Limb (tissue), 2 donors: ENCODE data around the gene LSM5.
A peak's percentile ranks its signal among the peaks of the same experiment; 100 is the strongest.
"Not testable (repeated sequence)": the region's sequence is repeated elsewhere in the genome, so short reads cannot be mapped to it uniquely, and the experiment has no call there.

Experiments
- DNase-seq, 2 donors: peaks; one replicate each; pipeline ENCODE4 v3.0.0-alpha.2; 2016; ENCODE audit errors: extremely low spot score in 2 of 2

LSM5 gene

DNA sequence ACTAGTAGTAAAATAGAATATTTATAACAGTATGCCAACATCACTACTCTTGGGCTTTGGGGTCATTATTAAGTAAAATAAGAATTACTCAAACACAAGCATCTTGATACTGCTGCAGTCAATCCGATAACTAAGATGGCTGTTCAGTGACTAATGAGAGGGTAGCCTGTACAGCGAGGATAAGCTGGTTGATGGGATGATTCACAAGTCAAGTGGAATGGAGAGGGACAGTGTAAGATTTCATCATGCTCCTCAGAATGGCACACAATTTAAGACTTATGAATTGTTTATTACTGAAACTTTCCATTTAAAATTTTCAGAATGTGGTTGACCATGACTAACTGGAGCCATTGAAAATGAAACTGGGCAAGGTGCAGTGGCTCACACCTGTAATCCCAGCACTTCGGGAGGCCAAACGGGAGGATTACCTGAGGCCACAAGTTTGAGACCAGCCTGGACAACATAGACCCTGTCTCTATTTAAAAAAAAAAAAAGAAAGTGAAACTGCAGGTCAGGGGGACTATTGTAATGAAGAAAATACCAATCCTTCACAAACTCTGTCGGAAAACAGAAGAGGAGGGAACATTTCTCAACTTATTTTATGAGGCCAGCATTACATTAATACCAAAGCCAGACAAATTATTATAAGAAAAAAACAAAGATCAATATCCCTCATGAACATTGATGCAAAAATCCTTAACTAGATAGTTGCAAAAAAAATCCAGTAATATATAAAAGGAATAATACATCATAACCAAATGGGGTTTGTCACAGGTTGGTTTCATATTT is 16.3 kb upstream of the LSM5 start:
- DNase-seq, result no peak

DNA sequence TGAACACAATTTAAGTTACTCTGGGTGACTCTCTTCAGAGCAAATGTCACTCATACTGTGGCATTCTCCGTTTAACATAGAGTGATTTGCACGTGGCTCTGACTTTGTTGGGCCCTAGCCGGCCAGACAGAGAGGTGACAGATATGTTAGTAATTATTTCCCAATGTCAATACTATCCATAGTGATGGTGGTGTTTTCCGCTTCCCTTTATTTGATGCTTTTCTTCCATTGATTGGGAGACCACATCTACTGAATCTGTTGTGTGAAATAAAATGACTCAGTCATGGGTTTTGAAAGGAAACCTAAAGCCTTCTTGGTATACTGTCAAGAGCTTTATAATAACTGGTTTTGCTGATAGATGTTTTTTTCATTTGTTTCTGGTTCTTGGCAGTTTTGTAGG is 12.5 kb upstream of the LSM5 start:
- no peak for DNase-seq

DNA sequence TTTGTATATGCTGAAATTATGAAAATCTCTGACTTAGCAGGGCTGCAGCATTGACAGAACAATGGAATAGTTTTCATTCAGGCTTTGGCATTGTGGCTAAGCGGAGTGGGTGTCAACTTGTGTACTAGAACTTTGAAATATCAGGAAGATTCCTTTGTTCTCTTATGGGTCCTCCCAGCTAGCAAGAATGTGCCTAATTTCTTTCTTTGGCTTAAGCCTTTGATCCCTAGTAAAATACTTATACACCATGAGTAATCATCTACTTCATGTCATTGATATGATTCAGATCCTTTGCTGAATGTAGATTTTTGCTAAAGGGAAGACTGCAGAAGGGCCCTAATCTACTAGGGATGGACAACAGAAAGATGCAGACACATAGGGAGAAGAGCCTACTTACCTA is 11.3 kb upstream of the LSM5 start:
- DNase-seq, result no peak

DNA sequence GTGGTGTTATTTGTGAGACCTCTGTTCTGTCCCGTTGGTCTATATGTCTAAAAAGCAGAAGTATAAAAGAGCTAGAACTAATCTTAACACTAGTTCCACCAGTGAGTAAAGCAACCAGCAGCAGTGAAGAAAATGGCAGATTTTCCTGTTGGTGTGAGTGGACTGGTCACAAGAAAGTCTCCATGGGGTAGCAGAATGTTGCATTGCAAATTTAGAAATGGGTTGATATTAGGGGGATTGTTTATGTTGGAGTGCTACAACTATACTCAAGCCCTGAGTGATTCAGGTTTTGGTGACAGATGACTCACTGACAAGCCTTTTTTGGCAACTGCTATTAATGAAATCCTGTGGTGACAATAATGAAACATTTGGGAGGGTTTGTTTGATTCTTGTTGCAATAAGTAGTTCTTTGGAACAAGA is 10.8 kb upstream of the LSM5 start:
- DNase-seq, result no peak

DNA sequence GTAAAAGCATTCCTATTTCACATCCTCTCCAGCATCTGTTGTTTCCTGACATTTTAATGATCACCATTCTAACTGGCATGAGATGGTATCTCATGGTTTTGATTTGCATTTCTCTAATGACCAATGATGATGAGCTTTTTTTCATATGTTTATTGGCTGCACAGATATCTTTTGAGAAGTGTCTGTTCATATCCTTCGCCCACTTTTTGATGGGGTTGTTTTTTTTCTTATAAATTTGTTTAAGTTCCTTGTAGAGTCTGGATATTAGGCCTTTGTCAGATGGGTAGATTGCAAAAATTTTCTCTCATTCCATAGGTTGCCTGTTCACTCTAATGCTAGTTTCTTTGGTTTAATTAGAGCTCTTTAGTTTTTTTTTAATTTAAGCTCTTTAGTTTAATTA is 10.0 kb upstream of the LSM5 start:
- not testable (repeated sequence) for DNase-seq

DNA sequence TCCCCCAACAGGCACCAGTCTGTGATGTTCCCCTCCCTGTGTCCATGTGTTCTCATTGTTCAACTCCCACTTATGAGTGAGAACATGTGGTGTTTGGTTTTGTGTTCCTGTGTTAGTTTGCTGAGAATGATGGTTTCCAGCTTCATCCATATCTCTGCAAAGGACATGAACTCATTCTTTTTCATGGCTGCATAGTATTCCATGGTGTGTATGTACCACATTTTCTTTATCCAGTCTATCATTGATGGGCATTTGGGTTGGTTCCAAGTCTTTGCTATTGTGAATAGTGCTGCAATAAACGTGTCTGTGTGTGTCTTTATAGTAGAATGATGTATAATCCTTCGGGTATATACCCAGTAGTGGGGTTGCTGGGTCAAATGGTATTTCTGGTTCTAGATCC is 9.6 kb upstream of the LSM5 start:
- DNase-seq, result not testable (repeated sequence)

DNA sequence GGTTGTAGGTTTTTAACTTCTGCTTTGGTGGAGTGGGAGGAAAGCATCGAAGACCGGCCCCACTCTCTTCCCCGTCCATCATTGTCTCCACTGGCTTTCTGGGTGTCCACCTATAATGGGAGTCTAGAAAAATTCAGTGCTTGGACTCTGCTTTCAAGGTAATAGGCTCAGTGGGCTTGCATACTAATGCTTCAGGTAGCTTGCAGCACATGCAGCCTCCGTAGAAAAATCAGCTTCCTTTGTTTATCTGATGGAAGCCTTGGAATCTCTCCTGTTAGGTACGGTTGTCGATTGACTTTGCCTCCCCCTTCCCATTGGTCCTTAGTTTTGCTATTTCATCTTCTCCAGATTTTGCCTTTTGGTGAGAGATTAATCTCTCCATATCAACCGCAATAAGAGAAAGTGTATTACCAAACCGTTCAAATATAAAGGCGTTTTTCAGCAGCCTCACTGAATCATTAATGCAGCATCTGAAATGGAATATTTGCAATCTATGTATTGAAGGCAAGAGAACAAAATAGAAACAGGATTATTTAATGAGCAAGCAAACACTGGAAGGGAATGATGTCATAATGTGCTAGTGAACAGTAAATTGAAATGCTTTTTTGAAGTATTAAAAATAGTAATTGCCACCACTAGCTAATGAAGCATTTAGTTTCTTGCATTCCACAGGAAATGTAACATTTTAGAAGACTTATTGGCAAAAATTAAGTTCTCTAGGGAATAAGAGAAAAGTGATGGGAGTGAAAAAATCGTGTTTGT is 6.1 kb upstream of the LSM5 start:
- DNase-seq, result no peak

DNA sequence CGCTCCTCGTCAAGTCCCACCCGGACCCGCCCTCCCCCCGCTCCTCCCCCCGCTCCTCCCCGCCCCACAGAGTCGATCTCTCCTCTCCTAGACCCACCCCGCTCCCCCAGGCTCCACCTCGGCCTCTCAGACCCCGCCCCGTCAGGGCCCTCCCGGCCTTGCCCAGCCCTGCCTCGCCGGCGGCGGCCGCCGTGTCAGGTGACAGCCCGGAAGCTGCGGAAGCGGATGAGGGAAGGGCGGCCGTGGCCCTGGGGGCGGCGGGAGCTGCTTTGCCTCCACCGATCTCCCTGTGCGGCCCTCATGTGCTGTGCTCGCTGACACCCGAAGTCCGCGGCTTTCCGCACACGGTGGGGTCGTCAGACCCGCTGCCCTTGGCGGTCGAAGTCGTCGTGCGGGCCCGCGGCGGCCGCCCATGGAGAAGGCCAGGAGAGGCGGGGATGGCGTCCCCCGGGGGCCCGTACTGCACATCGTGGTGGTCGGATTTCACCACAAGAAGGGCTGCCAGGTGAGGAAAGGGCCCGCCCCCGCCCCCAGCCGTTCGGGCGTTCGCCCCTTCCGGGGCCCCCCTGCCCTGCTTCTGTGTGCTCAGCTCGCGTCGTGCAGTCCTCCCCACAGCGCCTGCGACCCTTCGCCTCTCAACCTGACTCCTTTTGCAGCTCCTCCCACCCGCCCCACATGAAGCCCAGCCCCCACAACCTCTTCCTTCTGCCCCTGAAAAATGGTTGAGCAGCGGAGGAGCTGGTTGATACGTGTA is 5.3 kb upstream of the LSM5 start, which contains the start of gene AVL9:
AVL9 (plus strand) TSS at position 192 of the 754 bp plus-strand sequence; CDS start at position 413, 221 bp downstream.
- peak; percentile 96 to 98 for DNase-seq

DNA sequence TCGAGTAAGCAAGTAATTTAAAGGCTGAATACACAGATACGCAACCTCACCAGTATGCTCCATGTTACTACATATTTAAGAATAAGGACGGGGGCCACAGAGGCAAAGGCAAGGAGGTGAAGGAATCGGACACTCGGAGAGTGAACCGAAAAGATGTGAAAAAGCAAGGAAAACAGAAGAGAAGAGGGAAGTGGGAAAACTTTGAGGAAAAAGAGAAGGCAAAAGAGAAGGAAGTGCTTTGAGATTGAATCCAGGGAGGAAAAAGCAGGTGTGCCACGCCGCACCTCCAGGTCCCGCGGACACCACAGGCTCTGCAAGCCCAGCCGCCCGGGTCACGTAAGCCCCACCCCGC is 4.7 kb upstream of the LSM5 start:
- DNase-seq, result no peak

DNA sequence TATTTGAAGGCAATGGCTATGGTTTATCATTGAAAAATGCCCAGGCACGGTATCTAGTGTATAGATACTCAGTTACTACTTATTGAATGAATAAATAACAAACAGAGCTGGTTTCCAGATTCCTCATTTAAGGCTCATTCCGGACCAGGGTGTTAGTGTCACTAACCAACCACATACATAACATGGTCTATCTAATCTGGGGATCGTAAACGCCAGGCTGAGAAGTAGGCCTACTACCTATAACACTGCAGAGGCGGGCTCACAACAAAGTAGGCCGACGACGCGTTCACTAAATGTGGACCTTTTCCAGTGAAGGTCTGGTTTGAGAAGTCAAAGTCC is 423 bp downstream of the LSM5 start:
- DNase-seq, result no peak

DNA sequence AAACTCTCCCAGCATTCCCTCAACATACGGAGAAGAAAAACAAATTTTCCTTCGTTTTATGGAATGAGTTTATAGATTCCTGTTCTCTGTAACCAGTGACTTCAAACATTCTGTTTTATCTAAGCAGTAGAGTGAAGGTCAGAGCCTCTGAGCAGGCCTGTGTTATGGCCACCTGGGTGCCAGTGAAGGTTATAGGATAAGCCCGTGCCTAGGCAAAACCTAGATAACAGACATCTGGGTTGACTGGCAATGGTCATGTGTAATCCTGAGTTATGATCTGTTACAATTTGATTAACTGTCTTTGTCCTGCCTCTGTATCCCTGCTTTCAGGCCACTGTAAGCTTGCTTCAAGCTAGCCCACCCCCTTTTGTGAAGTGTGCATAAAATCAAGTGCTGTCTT is 8.3 kb downstream of the LSM5 start:
- no peak for DNase-seq

DNA sequence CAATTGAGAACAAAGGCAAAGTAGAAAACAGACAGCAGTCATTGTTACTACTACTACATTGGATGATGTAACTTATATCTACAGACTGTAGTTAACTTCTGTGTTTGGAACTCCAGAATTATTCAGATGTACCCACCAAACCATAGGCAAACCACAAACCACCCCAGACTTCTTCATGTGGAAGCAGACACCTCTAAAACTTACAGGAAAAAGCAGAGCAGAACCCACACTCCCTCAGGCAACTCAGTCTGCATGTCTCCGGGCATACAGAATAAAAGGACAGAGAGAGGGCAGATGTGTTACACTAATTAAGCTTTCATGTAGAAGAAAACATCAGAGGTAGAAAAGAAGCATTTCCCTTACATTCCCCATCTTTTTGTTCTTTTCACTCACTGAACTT is 9.0 kb downstream of the LSM5 start:
- DNase-seq, result no peak

DNA sequence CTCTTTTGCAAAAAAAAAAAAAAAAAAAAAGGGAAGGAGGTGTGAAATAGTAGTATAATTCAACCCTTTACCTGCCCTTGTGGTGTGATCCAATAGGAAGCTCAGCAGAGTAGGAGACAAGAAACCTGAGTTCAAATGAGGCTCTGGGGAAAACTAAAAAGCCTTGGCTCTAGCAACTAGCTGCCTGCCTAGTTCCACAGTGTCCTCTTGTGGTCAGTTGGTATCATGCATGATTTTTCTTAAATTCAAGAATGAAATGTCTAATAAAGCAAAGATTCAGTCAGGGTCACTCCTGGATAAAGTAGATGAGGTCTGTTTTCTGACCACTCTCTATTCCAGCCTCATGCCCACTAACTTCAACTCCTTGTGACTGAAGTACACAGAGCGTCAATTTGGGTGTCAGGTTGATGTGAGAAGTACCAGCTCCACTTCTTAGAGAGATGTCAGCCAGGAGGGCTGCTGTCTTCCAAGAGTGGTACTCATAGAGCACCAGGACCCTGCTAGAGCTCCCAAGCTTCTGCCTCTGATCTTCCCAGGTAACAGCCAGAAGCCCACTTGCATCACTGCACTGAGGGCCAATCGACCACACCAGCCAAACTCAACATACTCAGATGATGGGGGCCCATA is 10.5 kb downstream of the LSM5 start:
- DNase-seq, result peak in 1 of 2 donors; percentile 35

DNA sequence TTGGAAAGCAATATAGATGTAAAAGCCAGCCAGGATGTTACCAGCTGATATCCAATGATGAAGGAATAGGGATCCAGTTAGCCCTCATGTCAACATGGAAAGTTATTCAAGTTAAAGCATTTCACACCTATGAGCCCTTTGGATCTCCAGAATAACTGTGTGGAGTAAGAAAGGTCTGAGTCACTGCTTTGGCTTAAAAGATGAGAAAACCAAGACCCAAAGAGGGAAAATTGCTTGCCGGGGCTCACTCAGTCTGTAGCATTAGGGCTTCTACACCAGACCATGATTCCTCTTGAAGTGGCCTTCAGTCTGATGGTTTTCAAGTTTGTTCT is 12.6 kb downstream of the LSM5 start:
- no peak for DNase-seq

DNA sequence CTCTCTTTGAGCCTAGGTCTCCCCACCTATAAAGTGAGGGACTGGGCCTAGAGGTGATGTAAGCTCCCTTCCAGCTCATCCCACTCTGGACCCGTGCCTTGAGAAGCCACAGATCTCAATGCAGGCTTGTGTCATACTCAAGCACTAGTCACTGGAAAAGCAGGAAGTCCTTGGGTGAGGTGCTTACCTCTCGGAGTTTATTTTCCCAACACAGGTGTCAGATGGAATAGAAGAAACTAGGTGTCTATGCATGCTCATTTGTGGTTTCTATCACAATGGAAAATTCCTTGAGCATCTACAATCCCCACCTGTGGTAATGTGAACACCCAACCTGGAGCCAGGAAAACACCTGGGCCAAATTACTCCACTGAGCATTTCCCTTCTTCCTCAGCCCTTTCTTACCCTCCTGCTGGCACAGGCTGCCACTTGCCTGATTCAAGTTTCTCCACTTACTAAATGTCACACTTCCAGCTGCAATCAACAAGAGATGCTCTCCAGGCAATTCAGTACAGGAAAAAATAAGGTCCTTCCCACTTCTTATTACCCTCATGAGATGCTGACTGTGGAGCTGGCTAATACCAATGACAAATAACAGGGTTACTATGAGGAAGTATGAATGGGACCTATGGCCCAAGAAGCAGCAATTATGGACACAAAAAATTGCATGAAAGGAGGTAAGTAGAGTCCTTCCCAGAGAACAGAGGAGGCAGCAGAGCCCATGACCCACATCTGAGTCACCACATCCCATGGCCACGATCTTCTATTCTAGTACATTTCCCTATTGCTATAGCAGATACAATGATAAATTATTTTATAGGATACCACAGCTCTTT is 13.1 kb downstream of the LSM5 start:
- DNase-seq, result no peak

DNA sequence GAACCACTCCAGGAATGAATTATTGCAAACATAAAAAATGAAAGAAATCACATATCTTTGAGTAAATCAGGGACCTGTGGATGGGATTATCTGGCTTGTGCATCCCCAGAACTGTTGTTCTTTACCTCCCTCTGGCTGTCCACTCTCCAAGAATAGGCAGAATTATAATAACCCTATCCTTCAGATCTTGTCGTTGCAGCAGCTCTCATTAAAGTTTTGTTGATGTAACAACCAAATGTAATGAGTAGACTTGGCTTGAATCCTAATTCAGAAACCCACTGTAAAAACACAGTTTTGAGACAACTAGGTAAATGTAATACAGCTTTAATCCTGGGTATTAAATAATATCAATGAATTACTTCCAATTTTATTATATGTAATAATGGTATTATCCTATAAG is 16.2 kb downstream of the LSM5 start:
- DNase-seq, result no peak

DNA sequence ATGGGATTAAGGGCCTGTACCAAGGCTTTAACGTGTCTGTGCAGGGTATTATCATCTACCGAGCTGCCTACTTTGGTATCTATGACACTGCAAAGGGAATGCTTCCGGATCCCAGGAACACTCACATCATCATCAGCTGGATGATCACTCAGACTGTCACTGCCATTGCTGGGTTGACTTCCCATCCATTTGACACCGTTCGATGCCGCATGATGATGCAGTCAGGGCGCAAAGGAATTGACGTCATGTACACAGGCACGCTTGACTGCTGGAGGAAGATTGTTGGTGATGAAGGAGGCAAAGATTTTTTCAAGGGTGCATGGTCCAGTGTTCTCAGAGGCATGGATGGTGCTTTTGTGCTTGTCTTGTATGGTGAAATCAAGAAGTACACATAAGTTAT is 18.2 kb downstream of the LSM5 start:
- DNase-seq, result no peak

DNA sequence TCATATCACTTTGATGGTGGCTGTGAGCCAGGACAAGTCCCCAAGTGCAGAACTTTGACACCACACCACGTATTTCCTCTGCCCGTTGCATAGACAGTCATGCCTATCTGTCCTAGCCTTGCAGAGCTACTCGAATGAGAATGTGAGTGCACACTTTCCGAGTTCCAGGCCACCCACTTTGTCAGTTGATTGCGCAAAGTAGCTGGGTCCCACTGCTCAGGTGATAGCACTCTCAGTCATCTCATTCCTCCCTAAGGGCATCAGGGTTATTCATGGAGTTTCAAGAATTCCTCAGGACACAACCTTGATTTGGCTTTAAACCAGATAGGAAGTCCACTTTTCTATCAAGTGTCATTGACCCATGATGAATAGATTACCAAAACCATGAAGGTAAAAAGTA is 19.3 kb downstream of the LSM5 start:
- DNase-seq, result no peak

DNA sequence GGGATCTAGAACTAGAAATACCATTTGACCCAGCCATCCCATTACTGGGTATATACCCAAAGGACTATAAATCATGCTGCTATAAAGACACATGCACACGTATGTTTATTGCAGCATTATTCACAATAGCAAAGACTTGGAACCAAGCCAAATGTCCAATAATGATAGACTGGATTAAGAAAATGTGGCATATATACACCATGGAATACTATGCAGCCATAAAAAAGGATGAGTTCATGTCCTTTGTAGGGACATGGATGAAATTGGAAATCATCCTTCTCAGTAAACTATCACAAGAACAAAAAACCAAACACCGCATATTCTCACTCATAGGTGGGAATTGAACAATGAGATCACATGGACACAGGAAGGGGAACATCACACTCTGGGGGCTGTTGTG is 20.2 kb downstream of the LSM5 start:
- DNase-seq, result not testable (repeated sequence)

DNA sequence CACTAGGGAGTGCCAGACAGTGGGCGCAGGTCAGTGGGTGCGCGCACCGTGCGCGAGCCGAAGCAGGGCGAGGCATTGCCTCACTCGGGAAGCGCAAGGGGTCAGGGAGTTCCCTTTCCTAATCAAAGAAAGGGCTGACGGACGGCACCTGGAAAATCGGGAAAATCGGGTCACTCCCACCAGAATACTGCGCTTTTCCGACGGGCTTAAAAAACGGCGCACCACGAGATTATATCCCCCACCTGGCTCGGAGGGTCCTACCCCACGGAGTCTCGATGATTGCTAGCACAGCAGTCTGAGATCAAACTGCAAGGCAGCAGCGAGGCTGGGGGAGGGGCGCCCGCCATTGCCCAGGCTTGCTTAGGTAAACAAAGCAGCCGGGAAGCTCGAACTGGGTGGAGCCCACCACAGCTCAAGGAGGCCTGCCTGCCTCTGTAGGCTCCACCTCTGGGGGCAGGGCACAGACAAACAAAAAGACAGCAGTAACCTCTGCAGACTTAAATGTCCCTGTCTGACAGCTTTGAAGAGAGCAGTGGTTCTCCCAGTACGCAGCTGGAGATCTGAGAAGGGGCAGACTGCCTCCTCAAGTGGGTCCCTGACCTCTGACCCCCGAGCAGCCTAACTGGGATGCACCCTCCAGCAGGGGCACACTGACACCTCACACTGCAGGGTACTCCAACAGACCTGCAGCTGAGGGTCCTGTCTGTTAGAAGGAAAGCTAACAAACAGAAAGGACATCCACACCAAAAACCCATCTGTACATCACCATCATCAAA is 25.4 kb downstream of the LSM5 start:
- not testable (repeated sequence) for DNase-seq
